Mesothelial cell of epicardium (in vitro differentiated cells): ENCODE measurements around the gene RUBCN. TPM values are rescaled to one million over a fixed set of nuclear protein-coding genes. Genes with fewer than 3 reads are reported as not detected.

Experiments used
- DNase-seq, 2 experiments: peaks; one replicate each; pipeline ENCODE4 v3.0.0; 2021; ENCODE audit warnings: low spot score in 2 of 2; ENCODE audit not compliant: unreplicated experiment in 2 of 2
- H3K27ac Mint-ChIP-seq: 2 replicates; pipeline ENCODE4 v1.8.0; 2021; ENCODE audit warnings: mixed read lengths
- H3K27me3 Mint-ChIP-seq: 2 replicates; pipeline ENCODE4 v1.8.0; 2021; ENCODE audit warnings: low read depth, mixed read lengths
- H3K36me3 Mint-ChIP-seq: 2 replicates; pipeline ENCODE4 v1.8.0; 2021; ENCODE audit warnings: mixed read lengths
- H3K4me1 Mint-ChIP-seq: 2 replicates; pipeline ENCODE4 v1.8.0; 2021; ENCODE audit warnings: mixed read lengths
- H3K4me3 Mint-ChIP-seq: 2 replicates; pipeline ENCODE4 v1.8.0; 2021; ENCODE audit warnings: mild to moderate bottlenecking, moderate library complexity, mixed read lengths
- H3K9me3 Mint-ChIP-seq: 2 replicates; pipeline ENCODE4 v1.8.0; 2021; ENCODE audit warnings: mixed read lengths
- total RNA-seq: library from RNA; stranded (reverse); gene quantifications from 3 replicates; pipeline ENCODE4 v1.2.1, GENCODE V29; 2021
- TF ChIP-seq, protein P1 (sequence below): fragments of 200-600 bp; sonication (generic); IDR thresholded peaks from one replicate; pipeline ENCODE4 v1.5.0; 2021; ENCODE audit warnings: antibody characterized with exemption; ENCODE audit not compliant: unreplicated experiment

Gene RUBCN
- total RNA-seq, 1 donor from 2014 or later, result 24.5 TPM

DNA sequence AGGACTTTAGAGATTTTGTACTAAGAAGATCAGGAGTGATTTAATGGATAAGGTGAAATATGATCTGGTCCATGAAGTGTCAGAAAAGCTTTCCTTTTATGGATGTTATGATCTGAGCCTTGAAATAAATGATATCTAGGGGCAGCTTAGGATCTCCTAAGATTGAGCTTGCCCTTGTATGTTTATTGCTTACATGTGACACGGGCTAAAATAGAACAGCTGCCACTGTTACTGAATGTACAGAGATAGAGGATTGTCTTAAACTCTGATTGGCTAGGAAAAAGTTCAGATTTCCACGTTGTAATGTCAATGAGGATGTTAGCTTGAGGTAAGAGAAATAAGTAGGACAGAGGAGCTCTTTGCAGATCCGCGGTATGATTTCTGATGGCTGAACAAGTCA, 21.8 kb upstream of the RUBCN start:
- Mint-ChIP-seq H3K9me3 (no peaks in the 10 kb centered on the region), H3K4me3 (no peak overlapping the region), H3K27ac (no peak overlapping the region), H3K36me3 (peaks cover 5% of the 10 kb centered on the region), H3K27me3 (no peaks in the 10 kb centered on the region), H3K4me1 (no peaks in the 10 kb centered on the region)
- TF ChIP-seq, protein P1, sequence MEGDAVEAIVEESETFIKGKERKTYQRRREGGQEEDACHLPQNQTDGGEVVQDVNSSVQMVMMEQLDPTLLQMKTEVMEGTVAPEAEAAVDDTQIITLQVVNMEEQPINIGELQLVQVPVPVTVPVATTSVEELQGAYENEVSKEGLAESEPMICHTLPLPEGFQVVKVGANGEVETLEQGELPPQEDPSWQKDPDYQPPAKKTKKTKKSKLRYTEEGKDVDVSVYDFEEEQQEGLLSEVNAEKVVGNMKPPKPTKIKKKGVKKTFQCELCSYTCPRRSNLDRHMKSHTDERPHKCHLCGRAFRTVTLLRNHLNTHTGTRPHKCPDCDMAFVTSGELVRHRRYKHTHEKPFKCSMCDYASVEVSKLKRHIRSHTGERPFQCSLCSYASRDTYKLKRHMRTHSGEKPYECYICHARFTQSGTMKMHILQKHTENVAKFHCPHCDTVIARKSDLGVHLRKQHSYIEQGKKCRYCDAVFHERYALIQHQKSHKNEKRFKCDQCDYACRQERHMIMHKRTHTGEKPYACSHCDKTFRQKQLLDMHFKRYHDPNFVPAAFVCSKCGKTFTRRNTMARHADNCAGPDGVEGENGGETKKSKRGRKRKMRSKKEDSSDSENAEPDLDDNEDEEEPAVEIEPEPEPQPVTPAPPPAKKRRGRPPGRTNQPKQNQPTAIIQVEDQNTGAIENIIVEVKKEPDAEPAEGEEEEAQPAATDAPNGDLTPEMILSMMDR, result no peak
- DNase-seq, result no peak

DNA sequence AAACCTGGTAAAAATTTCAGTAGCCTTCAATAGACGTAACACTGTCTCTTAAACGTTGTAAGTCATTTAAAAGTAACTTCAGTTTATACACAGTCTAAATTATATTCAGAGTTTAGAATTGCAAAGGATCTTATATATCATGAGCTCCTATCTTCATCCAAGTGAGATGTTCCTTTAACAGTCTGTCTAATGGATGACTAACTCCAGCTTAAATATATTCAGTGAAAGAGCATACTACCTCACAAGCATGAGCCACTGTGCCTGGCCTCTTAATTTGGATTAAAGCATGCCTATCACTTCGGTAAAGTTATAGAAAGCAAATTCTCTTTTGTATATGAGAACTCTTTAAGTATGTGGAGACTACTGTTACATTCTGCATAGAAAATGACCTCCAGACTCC, 20.0 kb upstream of the RUBCN start:
- H3K27me3 Mint-ChIP-seq, result no peaks in the 10 kb centered on the region
- TF ChIP-seq, protein P1, result no peak
- no peaks in the 10 kb centered on the region for H3K9me3 Mint-ChIP-seq
- peaks cover 10% of the 10 kb centered on the region for H3K4me1 Mint-ChIP-seq
- H3K36me3 Mint-ChIP-seq, result peaks cover 3% of the 10 kb centered on the region
- no peak for DNase-seq
- no peak overlapping the region for H3K27ac Mint-ChIP-seq
- H3K4me3 Mint-ChIP-seq, result no peak overlapping the region

DNA sequence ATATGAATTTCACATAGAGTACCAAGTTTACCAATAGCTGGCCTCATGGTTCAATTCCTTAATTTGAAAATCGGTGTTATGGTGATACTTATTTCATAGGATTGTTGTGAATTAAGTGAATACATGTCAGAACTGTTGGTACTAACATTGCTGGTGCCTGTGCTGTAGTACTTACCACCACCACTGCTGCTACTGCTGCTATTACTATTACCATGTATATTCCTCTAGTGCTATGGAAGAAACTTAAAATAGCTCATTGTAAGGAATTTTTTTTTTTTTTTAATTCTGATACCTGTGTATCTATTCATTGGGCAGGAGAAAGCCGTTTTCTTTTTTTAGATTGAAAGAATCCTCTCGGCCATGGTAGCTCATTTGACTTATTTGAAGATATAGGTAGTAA, 16.6 kb upstream of the RUBCN start:
- H3K27me3 Mint-ChIP-seq, result no peaks in the 10 kb centered on the region
- H3K4me3 Mint-ChIP-seq, result no peak overlapping the region
- no peaks in the 10 kb centered on the region for H3K9me3 Mint-ChIP-seq
- peaks cover 3% of the 10 kb centered on the region for H3K36me3 Mint-ChIP-seq
- DNase-seq, result no peak
- no peak overlapping the region for H3K27ac Mint-ChIP-seq
- H3K4me1 Mint-ChIP-seq, result peaks cover 18% of the 10 kb centered on the region
- TF ChIP-seq, protein P1, result no peak

DNA sequence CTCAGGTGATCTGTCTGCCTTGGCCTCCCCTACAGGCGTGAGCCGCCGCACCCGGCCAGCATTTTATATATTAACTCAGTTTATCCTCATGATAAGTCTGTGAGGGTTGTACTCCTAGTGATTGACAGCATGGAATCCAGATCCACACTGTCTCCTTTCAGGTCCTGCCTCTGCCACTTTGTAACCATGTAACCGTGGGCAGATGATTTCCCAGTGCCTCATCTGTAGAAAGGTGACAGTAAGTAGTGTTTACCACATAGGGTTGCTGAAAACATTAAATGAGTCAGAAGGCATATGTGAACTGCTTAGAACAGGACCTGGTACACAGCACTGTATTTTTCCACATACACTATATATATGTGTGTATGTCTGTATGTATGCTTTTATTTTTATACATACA, 15.4 kb upstream of the RUBCN start:
- H3K9me3 Mint-ChIP-seq, result no peaks in the 10 kb centered on the region
- peak overlapping the region; percentile 54 for H3K4me3 Mint-ChIP-seq
- no peaks in the 10 kb centered on the region for H3K36me3 Mint-ChIP-seq
- no peak for DNase-seq
- peak overlapping the region; percentile 71 for H3K27ac Mint-ChIP-seq
- peaks cover 18% of the 10 kb centered on the region for H3K4me1 Mint-ChIP-seq
- TF ChIP-seq, protein P1, result no peak
- H3K27me3 Mint-ChIP-seq, result no peaks in the 10 kb centered on the region

DNA sequence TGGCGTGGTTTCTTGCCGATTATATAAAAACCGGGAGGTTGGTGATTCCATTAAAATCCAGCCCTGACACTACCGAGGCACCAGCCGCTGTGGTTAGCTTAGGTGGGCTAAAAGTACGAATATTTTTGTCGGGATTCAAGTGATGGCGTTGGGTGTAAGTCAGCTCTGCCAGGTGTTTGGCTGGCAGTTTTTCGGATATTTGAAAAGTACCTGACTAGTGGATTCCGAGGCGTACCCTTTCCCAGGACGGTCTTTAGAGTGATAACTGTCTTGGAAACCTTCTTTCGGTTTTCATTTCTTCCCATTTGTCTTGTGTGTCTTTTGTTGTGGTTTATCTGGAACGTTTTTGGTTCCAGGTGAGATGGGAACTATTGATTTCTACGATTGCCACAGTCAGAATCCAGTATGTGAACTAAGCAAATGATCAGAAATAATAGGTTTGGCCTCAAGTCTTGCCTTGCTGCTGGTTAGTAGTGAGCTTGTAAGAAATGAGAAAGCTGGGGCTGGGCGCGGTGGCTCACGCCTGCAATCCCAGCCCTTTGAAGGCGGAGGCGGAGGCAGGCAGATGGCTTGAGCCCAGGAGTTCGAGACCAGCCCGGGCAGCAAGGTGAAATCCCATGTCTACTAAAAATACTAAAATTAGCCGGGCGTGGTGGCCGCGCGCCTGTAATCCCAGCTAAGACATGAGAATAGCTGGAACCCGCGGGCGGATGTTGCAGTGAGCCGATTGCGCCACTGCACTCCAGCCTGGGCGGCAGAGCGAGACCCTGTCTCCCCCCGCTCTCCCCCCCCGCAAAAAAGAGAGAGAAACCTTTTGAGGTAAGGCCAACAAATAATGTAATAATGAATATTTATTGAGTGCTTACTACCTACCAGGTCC, 14.4 kb upstream of the RUBCN start:
- no peaks in the 10 kb centered on the region for H3K9me3 Mint-ChIP-seq
- peak overlapping the region; percentile 93 for H3K27ac Mint-ChIP-seq
- peak overlapping the region; percentile 82 for H3K4me3 Mint-ChIP-seq
- TF ChIP-seq, protein P1, result no peak
- H3K4me1 Mint-ChIP-seq, result peaks cover 18% of the 10 kb centered on the region
- H3K36me3 Mint-ChIP-seq, result no peaks in the 10 kb centered on the region
- DNase-seq, result no peak
- H3K27me3 Mint-ChIP-seq, result no peaks in the 10 kb centered on the region
